H1 (cell line): Measurements from ENCODE around the gene KNDC1. TPM values are rescaled to one million over a fixed set of nuclear protein-coding genes. Genes with fewer than 3 reads are reported as not detected.

Source experiments
- CBX8 ChIP-seq: fragments of 300-800, 300-1000 bp; sonication (generic); IDR thresholded peaks from 2 replicates; pipeline ENCODE4 v1.7.1; 2016; ENCODE audit warnings: low read depth, low read length, borderline replicate concordance
- CEBPB ChIP-seq: IDR thresholded peaks from 2 replicates; pipeline ENCODE4 v1.6.1; 2012; ENCODE audit warnings: low read depth, low read length
- polyA plus RNA-seq, 7 experiments: library from polyadenylated mRNA; depleted of rRNA in 3 of 7; stranded (reverse) in 5 of 7; unstranded in 2 of 7; fragments of >200 nt in 5 of 7; fragments of 200-250 nt in 2 of 7; gene quantifications; 1 replicate in 5 of 7; 2 replicates in 1 of 7; 4 replicates in 1 of 7; pipeline versions ENCODE4 v1.2.1 to v1.2.3, GENCODE V29; 2011 to 2013; ENCODE audit warnings: missing spikeins in 2 of 7, mixed read lengths in 2 of 7
- total RNA-seq: library from RNA; stranded (reverse); fragmentation: NEBNext Ultra II Directional; extraction: Animal tissue kit (Norgen Biotek cat#: 25700); gene quantifications from 2 replicates; pipeline ENCODE4 v1.2.1, GENCODE V29; 2021
- TF ChIP-seq, protein P1 (sequence below): fragments of 300-600 bp; sonication (generic); IDR thresholded peaks from 2 replicates; pipeline ENCODE4 v1.7.1; 2012; ENCODE audit warnings: low read length, moderate library complexity, mild to moderate bottlenecking, inconsistent platforms; ENCODE audit not compliant: insufficient replicate concordance

The KNDC1 gene
- total and polyA plus RNA-seq, 2 of the 8 experiments (the other 6 are each of a cell fraction or from before 2014, with no cell fraction given): 7.5 to 16.7 TPM

DNA sequence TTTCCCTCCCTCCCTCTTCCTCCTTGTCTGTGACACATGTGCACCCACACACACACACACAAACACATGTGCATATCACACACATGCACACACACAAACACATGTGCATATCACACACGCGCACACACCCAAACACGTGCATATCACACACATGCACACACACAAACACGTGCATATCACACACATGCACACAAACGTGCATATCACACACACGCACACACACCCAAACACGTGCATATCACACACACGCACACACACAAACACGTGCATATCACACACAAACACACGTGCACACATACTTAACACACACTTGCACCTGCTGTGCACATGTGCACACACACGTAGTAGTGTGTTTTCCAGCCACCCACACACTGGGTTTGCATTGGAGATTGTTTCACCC lies 29.4 kb upstream of the KNDC1 start (continued):
- TF ChIP-seq, protein P1, sequence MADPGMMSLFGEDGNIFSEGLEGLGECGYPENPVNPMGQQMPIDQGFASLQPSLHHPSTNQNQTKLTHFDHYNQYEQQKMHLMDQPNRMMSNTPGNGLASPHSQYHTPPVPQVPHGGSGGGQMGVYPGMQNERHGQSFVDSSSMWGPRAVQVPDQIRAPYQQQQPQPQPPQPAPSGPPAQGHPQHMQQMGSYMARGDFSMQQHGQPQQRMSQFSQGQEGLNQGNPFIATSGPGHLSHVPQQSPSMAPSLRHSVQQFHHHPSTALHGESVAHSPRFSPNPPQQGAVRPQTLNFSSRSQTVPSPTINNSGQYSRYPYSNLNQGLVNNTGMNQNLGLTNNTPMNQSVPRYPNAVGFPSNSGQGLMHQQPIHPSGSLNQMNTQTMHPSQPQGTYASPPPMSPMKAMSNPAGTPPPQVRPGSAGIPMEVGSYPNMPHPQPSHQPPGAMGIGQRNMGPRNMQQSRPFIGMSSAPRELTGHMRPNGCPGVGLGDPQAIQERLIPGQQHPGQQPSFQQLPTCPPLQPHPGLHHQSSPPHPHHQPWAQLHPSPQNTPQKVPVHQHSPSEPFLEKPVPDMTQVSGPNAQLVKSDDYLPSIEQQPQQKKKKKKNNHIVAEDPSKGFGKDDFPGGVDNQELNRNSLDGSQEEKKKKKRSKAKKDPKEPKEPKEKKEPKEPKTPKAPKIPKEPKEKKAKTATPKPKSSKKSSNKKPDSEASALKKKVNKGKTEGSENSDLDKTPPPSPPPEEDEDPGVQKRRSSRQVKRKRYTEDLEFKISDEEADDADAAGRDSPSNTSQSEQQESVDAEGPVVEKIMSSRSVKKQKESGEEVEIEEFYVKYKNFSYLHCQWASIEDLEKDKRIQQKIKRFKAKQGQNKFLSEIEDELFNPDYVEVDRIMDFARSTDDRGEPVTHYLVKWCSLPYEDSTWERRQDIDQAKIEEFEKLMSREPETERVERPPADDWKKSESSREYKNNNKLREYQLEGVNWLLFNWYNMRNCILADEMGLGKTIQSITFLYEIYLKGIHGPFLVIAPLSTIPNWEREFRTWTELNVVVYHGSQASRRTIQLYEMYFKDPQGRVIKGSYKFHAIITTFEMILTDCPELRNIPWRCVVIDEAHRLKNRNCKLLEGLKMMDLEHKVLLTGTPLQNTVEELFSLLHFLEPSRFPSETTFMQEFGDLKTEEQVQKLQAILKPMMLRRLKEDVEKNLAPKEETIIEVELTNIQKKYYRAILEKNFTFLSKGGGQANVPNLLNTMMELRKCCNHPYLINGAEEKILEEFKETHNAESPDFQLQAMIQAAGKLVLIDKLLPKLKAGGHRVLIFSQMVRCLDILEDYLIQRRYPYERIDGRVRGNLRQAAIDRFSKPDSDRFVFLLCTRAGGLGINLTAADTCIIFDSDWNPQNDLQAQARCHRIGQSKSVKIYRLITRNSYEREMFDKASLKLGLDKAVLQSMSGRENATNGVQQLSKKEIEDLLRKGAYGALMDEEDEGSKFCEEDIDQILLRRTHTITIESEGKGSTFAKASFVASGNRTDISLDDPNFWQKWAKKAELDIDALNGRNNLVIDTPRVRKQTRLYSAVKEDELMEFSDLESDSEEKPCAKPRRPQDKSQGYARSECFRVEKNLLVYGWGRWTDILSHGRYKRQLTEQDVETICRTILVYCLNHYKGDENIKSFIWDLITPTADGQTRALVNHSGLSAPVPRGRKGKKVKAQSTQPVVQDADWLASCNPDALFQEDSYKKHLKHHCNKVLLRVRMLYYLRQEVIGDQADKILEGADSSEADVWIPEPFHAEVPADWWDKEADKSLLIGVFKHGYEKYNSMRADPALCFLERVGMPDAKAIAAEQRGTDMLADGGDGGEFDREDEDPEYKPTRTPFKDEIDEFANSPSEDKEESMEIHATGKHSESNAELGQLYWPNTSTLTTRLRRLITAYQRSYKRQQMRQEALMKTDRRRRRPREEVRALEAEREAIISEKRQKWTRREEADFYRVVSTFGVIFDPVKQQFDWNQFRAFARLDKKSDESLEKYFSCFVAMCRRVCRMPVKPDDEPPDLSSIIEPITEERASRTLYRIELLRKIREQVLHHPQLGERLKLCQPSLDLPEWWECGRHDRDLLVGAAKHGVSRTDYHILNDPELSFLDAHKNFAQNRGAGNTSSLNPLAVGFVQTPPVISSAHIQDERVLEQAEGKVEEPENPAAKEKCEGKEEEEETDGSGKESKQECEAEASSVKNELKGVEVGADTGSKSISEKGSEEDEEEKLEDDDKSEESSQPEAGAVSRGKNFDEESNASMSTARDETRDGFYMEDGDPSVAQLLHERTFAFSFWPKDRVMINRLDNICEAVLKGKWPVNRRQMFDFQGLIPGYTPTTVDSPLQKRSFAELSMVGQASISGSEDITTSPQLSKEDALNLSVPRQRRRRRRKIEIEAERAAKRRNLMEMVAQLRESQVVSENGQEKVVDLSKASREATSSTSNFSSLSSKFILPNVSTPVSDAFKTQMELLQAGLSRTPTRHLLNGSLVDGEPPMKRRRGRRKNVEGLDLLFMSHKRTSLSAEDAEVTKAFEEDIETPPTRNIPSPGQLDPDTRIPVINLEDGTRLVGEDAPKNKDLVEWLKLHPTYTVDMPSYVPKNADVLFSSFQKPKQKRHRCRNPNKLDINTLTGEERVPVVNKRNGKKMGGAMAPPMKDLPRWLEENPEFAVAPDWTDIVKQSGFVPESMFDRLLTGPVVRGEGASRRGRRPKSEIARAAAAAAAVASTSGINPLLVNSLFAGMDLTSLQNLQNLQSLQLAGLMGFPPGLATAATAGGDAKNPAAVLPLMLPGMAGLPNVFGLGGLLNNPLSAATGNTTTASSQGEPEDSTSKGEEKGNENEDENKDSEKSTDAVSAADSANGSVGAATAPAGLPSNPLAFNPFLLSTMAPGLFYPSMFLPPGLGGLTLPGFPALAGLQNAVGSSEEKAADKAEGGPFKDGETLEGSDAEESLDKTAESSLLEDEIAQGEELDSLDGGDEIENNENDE: no peak
- TF ChIP-seq CBX8 (no peak), CEBPB (no peak)
- TF ChIP-seq, all 59 proteins: peak for 0
